Prostate gland (tissue), 2 donors: Measurements from ENCODE around the gene PRTG.

Experiments
- CTCF ChIP-seq, 4 experiments: fragments of 200-600 bp in 2 of 4; fragments of 450-650 bp in 2 of 4; sonication (generic) in 2 of 4; IDR thresholded peaks; 1 replicate in 3 of 4; 2 replicates in 1 of 4; pipeline ENCODE4 v1.5.1; 2016 to 2019; ENCODE audit warnings: antibody characterized with exemption in 4 of 4, mild to moderate bottlenecking in 2 of 4, moderate library complexity in 2 of 4
- POLR2A ChIP-seq: fragments of 450-650 bp; IDR thresholded peaks from one replicate; pipeline ENCODE4 v1.6.1; 2016; ENCODE audit warnings: antibody characterized with exemption, mild to moderate bottlenecking
- POLR2AphosphoS5 ChIP-seq: sonication (generic); formaldehyde crosslinking; IDR thresholded peaks from one replicate; pipeline ENCODE4 v1.6.1; 2017; ENCODE audit warnings: antibody characterized with exemption

GRCh38 chr15:55709458-55709857 is 33.5 kb downstream of the PRTG start:
- no peak for TF ChIP-seq CTCF (IDR thresholded peaks at IDR 0.05)
- no peak for TF ChIP-seq POLR2A
- TF ChIP-seq POLR2AphosphoS5 = no peak
